ENCODE data around the gene ITGA2B.

The ITGA2B gene

GRCh38 chr17:44335968-44336367 is 53.5 kb downstream of the ITGA2B start:
- no peak for TF ChIP-seq FOXP2 (optimal IDR thresholded peaks at IDR 0.05; ENCODE audit: borderline replicate concordance, extremely low read depth, extremely low read length, insufficient read depth)
- TF ChIP-seq POLR2AphosphoS5 (IDR thresholded peaks at IDR 0.05; ENCODE audit: low read depth, low read length): no peak
- TF ChIP-seq TAF1 (IDR thresholded peaks at IDR 0.05; ENCODE audit: borderline replicate concordance, insufficient read depth, low read length): no peak
- TF ChIP-seq SIN3A (IDR thresholded peaks at IDR 0.05; ENCODE audit: borderline replicate concordance, insufficient read depth, low read length): no peak
- TF ChIP-seq, protein P1, sequence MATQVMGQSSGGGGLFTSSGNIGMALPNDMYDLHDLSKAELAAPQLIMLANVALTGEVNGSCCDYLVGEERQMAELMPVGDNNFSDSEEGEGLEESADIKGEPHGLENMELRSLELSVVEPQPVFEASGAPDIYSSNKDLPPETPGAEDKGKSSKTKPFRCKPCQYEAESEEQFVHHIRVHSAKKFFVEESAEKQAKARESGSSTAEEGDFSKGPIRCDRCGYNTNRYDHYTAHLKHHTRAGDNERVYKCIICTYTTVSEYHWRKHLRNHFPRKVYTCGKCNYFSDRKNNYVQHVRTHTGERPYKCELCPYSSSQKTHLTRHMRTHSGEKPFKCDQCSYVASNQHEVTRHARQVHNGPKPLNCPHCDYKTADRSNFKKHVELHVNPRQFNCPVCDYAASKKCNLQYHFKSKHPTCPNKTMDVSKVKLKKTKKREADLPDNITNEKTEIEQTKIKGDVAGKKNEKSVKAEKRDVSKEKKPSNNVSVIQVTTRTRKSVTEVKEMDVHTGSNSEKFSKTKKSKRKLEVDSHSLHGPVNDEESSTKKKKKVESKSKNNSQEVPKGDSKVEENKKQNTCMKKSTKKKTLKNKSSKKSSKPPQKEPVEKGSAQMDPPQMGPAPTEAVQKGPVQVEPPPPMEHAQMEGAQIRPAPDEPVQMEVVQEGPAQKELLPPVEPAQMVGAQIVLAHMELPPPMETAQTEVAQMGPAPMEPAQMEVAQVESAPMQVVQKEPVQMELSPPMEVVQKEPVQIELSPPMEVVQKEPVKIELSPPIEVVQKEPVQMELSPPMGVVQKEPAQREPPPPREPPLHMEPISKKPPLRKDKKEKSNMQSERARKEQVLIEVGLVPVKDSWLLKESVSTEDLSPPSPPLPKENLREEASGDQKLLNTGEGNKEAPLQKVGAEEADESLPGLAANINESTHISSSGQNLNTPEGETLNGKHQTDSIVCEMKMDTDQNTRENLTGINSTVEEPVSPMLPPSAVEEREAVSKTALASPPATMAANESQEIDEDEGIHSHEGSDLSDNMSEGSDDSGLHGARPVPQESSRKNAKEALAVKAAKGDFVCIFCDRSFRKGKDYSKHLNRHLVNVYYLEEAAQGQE (IDR thresholded peaks at IDR 0.05; ENCODE audit: insufficient read depth in 1 of 2, low read depth in 2 of 2, low read length in 2 of 2): no peak

GRCh38 chr17:44335564-44335963 is 53.9 kb downstream of the ITGA2B start:
- no peak for TF ChIP-seq POLR2AphosphoS5 (IDR thresholded peaks at IDR 0.05; ENCODE audit: low read depth, low read length)
- TF ChIP-seq, protein P1 (IDR thresholded peaks at IDR 0.05; ENCODE audit: insufficient read depth in 1 of 2, low read depth in 2 of 2, low read length in 2 of 2): no peak
- no peak for TF ChIP-seq FOXP2 (optimal IDR thresholded peaks at IDR 0.05; ENCODE audit: borderline replicate concordance, extremely low read depth, extremely low read length, insufficient read depth)
- no peak for TF ChIP-seq TAF1 (IDR thresholded peaks at IDR 0.05; ENCODE audit: borderline replicate concordance, insufficient read depth, low read length)
- no peak for TF ChIP-seq SIN3A (IDR thresholded peaks at IDR 0.05; ENCODE audit: borderline replicate concordance, insufficient read depth, low read length)

DNA sequence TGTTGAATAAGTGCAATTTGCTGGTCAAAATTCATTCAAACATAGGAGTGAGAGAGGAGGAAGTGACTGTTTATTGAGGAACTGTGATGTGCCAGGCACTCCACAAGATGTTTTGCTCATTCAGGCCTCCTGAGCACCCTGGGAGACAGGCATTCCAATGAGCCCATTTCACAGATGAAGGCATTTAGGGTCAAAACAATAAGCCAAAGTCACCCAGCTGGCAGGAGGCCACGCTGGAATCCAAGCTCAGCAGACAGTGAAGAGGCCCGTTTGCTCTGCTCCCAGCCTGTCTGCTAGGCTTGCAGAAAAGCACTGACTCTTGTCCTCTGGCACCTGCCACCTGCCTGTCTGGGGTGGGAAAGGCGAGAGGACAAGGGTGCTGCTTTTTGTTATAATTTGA is 54.7 kb downstream of the ITGA2B start:
- TF ChIP-seq, protein P1 (IDR thresholded peaks at IDR 0.05; ENCODE audit: insufficient read depth in 1 of 2, low read depth in 2 of 2, low read length in 2 of 2): no peak
- no peak for TF ChIP-seq POLR2AphosphoS5 (IDR thresholded peaks at IDR 0.05; ENCODE audit: low read depth, low read length)
- no peak for TF ChIP-seq SIN3A (IDR thresholded peaks at IDR 0.05; ENCODE audit: borderline replicate concordance, insufficient read depth, low read length)
- no peak for TF ChIP-seq TAF1 (IDR thresholded peaks at IDR 0.05; ENCODE audit: borderline replicate concordance, insufficient read depth, low read length)
- no peak for TF ChIP-seq FOXP2 (optimal IDR thresholded peaks at IDR 0.05; ENCODE audit: borderline replicate concordance, extremely low read depth, extremely low read length, insufficient read depth)

DNA sequence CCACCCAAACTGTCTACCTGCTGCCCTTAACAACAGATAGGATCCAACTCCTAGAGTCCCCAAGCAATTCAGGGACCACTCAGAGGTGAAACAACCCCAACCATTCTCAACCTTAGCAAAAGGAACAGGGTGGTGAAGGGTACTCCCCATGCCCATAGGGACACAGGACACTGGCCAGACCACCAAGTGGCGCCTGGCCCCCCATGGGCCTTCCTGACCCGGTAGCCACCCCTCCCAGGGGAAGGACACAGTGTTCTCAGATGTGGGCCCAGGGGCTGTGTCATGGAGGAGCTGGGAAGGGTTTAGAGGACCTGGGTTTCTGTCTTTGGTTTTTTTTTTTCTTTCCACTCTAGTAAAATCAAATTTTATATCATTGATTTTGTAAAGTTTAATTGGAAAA is 55.1 kb downstream of the ITGA2B start:
- TF ChIP-seq TAF1 (IDR thresholded peaks at IDR 0.05; ENCODE audit: borderline replicate concordance, insufficient read depth, low read length) (no peak), SIN3A (IDR thresholded peaks at IDR 0.05; ENCODE audit: borderline replicate concordance, insufficient read depth, low read length) (no peak), POLR2AphosphoS5 (IDR thresholded peaks at IDR 0.05; ENCODE audit: low read depth, low read length) (no peak), FOXP2 (optimal IDR thresholded peaks at IDR 0.05; ENCODE audit: borderline replicate concordance, extremely low read depth, extremely low read length, insufficient read depth) (no peak)
- TF ChIP-seq, protein P1 (IDR thresholded peaks at IDR 0.05; ENCODE audit: insufficient read depth in 1 of 2, low read depth in 2 of 2, low read length in 2 of 2): no peak

DNA sequence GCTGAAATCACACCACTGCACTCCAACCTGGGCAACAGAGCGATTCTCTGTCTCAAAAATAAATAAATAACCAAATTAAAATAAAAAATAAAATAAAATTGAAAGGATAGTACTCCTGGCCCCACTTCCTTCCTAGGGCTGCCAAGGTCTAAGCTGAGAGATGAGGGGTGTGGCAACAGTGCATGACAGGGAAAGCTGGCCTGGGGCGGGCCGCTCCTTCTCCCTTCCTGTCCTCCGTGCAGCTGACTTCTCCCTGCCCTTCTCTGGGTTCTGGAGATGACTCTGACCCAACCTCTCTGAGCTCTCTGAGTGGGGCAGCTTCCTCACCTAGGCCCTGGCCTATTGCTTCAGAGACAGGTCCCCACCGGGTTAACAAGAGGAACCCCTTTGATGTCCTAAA is 56.1 kb downstream of the ITGA2B start:
- TF ChIP-seq, protein P1 (IDR thresholded peaks at IDR 0.05; ENCODE audit: insufficient read depth in 1 of 2, low read depth in 2 of 2, low read length in 2 of 2): no peak

All from PFSK-1 (cell line).